Kasumi-1 (cell line): ENCODE data around the gene NAA80.

Experiments
- DNase-seq, 2 experiments: peaks; one replicate each; lab custom pipeline; 2025; lab: John Stamatoyannopoulos, UW

NAA80 gene

GRCh38 chr3:50258029-50258680 is 41.0 kb downstream of the NAA80 start:
- DNase-seq: no peak

DNA sequence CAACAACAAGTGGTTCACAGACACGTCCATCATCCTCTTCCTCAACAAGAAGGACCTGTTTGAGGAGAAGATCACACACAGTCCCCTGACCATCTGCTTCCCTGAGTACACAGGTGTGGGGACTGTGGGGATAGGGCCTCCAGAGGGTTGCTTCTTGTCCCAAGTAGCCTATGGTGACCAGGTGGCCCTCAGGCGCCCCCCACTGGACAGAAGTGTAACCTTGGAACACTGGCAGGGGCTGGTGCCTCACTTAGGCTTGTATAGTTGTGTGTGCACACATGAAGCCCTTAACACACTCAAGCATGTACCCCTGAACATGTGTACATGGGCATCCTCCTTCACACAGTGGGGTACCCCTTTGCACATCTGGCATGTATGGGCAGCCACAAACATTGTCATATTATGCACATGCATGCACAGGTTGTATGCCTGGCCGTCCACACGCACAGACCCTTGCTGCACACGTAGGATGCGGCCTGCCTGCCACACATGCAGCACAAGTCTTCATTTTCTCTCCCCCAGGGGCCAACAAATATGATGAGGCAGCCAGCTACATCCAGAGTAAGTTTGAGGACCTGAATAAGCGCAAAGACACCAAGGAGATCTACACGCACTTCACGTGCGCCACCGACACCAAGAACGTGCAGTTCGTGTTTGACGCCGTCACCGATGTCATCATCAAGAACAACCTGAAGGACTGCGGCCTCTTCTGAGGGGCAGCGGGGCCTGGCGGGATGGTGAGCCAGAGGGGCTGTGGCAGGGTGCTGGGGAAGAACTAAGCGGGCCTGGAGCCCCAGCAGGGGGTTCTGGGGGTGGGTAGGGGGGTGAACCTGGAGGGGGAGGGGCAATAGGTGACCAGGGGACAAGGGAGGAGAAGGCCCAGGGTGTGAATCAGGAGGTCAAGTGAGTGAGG is 42.0 kb downstream of the NAA80 start:
- DNase-seq: peak; percentile 27 to 38

DNA sequence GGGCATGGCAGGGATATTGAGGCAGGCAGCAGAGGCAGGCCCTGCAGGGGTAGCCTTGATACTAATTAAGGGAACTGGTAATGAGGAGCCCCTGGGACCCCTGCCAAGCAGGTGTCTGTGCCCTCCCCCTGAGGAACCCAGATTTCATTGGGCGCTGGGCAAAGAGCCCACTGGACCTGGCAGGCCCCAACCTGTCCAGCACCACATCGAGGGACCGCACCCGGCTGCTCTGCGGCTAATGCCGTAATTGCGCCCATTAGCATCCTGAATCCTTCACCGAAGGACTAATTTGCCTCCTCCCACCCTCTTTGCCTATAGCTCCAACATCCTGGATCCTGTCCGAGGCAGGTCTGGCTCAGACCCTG is 44.0 kb downstream of the NAA80 start:
- DNase-seq: no peak

DNA sequence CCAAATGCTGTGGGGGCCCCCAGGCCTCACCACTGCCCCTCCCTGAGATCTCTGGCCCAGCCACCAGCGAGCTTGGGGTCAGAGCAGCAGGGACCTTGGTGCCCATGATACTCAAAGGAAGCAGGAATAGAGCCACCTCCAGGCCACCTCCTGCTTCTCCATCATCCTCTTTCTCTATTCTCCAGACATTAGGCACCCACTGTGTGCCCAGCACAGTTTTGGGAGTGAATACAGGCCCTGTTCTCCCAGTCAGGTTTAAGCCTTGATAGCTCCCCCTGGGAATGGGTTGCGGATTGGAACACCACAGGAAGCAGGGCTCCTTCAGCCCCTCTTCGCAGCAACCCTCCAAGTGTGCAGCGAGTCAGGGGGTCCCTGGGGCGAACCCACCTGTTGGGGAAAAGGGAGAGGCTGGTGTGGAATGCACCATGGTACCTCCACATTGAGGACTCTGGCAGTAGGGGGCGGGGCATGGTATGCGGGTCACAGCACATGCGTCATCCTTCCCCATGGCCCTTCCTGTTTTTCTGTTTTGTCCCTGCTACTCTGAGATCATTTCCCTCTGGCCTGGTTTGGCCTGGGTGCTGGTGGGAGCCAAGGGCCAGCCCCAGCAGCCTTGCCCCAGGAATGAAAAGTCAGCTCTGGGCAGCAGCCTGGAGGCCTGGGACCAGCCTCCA is 44.5 kb downstream of the NAA80 start:
- DNase-seq: no peak

- DNase-seq: no peak
These were observed 48.0 kb downstream of the NAA80 start for GRCh38 chr3:50251220-50251619.

DNA sequence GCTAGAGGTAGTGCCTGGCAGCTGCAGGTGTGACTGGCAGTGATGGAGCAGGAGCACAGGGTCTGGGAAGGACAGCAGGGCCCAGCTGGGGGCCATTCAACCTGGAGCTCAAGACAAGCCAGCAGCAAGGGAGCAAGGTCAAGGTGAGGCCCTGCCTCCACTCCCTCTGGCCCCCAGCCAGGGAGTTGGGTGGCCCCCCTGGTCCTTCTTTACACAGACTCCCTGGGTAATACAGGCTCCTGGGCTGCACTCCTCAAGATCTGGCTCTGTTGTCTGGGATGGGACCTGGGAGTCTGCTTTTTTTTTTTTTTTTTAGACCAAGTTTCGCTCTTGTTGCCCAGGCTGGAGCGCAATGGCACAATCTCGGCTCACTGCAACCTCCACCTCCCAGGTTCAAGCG is 48.7 kb downstream of the NAA80 start:
- no peak for DNase-seq

DNA sequence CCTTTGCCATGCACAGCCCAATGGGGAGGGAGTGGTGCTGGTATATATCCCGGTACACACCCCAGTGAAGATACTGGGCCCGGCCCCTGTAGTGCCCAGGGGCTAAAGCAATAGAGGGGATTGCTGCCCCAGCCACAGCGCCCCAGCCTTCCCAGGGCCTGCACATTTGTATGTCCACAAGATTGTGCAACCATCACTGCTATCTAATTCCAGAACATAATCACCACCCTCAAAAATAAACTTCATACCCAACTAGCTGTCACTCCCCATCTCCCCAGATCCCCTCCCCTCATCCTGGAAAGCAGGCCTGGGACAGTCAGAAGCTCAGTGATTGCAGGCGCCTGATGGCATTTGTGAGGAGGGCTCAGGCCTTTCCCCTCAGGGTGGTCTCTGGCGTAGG is 49.7 kb downstream of the NAA80 start:
- DNase-seq: no peak

DNA sequence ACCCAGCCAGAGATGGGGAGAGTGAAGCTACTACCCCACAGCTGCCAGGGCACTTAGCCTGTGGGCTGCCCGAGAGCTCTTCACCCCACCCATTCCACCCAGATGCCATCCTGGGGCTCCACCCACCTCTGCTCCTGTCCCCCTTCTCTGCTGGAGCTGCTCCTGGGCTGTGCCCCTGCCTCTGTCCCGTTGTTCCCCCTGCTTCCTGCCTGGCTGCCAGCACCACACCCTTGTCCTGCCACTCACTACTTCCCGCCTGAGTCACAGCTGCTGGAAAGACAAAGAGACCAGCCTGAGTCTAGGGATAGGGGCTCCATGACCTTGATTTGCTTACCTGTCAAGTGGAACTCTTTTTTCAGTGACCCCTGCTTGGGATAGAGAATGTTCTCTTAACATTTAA is 50.8 kb downstream of the NAA80 start:
- DNase-seq: no peak

GRCh38 chr3:50246517-50246954 is 52.7 kb downstream of the NAA80 start:
- DNase-seq: peak; percentile 93 to 94
